Left cardiac atrium (tissue), 4 donors: ENCODE results near the gene CKAP5. TPM values are rescaled to one million over a fixed set of nuclear protein-coding genes. Genes with fewer than 3 reads are reported as not detected.

Source experiments
- ATAC-seq, 2 donors: fragments of 200-7000 bp; cut with Tn5 transposase; one replicate each; pipeline ENCODE4 v1.9.1; 2020; ENCODE audit warnings: mild to moderate bottlenecking in 2 of 2, moderate library complexity in 2 of 2
- DNase-seq: peaks from one replicate; pipeline ENCODE4 v3.0.0-alpha.2; 2020
- intact Hi-C, 2 donors: fragments of 100-400 bp; cut with DNase I; formaldehyde crosslinking; loops; one replicate each; pipeline versions ENCODE4 v1.14.1 to v1.15.1; 2022 to 2023
- long read RNA-seq: library from polyadenylated mRNA; unstranded; transcript quantifications from one replicate; pipeline ENCODE4 v2.0.0, GENCODE V29; 2021
- total RNA-seq, 2 donors: library from RNA; stranded (reverse); fragmentation: NEBNext Ultra II Directional; extraction: Animal tissue kit (Norgen Biotek cat#: 25700); gene quantifications; one replicate each; pipeline ENCODE4 v1.2.1, GENCODE V29; 2021
- donor health status: DM: no; HTN: yes; CAD: no.
- donor health status: DM: no; HTN: yes; CAD: no; lungs with severe emphysema.
- donor health status: DM: yes; HTN: yes; CAD: no.
- donor health status: Dilated cardiomyopathy.

The CKAP5 gene
- total RNA-seq, result 10 to 100 TPM; 56.3 to 57.1 TPM
- long read RNA-seq, full-length matches to known transcripts, result 5 of 30 reads
- long read RNA-seq, partial matches to known transcripts, result 25 of 30 reads
- long read RNA-seq, other reads (novel, unspliced or antisense), result 0 of 30 reads

DNA sequence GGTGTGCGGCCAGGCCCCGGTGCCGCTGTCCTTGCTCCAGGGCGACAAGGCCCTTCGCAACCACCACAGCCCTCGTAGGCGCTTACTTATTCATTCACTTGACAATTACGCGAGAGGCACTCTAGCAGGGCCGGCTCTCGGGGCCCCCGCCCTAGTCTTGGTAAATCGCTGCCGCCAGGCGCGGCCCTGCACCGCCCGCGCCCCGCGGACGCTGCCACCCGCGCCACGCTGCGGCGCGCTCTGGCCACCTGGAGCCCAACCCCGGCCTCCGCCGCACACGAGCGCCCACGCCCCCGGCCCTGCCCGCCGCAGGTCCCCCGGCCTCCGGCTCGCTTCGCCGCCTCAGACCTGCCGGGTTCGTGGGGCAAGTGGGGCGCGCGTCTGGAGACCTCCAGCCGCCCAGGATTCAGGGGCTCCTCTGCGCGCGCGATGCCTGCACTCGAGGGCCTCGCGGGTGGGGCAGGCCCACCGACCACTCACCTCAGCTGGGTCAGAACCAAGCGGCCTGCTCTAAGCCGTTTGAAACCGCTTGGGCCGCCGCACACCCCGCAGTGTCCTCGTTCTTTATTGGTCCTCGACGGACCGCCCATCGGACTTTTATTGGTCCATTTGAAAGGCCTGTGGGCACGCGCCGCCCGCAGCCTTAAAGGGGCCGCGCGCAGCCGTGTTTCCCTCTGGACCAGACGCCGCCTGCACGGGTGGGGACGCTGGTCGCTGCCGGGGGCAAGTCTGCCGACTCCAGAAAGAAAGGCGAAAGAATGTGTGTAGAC is at the start of gene CKAP5:
Gene CKAP5 (minus strand): TSS at position 541 of the 770 bp plus-strand sequence. CDS start 25,049 bp downstream, outside the sequence.
- ATAC-seq (peak; percentile 99), DNase-seq (peak; percentile 93)
- intact Hi-C loops, result no loop called here

- intact Hi-C loops, result loop anchor here (10.0 kb wide), 1 partner anchor 459 kb away; the partner anchor contains the start of gene MYBPC3 (in 2 of the 2)
- peak; percentile 50 for DNase-seq
- ATAC-seq, result peak; percentile 87 to 93
These were observed 49.7 kb upstream of the CKAP5 start for GRCh38 chr11:46895821-46896220.

GRCh38 chr11:46894961-46895360 is 48.9 kb upstream of the CKAP5 start:
- ATAC-seq (no peak), DNase-seq (no peak)
- intact Hi-C loops, result loop anchor here (10.0 kb wide), 1 partner anchor 460 kb away; the partner anchor contains the start of gene MYBPC3 (in 2 of the 2)

DNA sequence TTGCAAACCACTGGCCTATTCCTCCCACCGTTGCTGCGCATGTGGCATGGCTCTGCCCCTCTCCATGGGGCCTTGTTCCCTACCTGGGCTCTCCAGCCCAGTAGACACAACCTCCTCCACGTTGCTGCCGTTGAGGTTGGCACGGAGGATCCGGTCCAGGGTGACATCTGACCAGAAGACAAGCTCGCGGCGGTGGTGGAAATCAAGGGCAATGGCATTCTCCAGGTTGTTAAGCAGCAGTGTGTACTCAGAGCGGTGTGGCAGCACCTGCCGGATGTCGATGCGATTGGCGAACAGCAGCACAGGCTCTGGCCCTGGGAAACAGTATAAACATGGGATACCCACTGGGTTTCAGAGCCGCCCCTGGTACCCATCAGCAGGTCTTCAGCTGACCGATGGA is 48.4 kb upstream of the CKAP5 start:
- intact Hi-C loops, result loop anchor here (10.0 kb wide), 1 partner anchor 460 kb away; the partner anchor contains the start of gene MYBPC3 (in 2 of the 2)
- DNase-seq (no peak), ATAC-seq (no peak)

GRCh38 chr11:46892838-46893237 is 46.8 kb upstream of the CKAP5 start:
- ATAC-seq (no peak), DNase-seq (no peak)
- intact Hi-C loops, result loop anchor here (10.0 kb wide), 1 partner anchor 462 kb away; the partner anchor contains the start of gene MYBPC3 (in 2 of the 2)

DNA sequence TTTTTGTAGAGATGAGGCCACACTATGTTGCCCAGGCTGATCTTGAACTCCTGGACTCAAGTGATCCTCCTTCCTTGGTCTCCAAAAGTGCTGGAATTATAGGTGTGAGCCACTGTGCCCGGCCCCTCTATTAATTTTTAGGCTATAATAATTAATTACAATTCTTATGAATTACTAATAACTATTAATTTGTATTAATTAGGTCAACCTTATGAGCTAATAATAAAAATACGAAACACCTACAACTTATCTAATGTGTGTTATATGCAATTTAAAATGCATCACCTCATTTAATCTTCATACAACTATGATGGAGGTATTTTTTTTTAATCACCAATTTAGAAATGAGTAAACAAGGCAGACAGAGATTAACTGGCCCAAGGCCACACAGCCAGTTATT is 46.0 kb upstream of the CKAP5 start:
- intact Hi-C loops, result loop anchor here (10.0 kb wide), 1 partner anchor 463 kb away; the partner anchor contains the start of gene MYBPC3 (in 2 of the 2)
- DNase-seq (no peak), ATAC-seq (no peak)

DNA sequence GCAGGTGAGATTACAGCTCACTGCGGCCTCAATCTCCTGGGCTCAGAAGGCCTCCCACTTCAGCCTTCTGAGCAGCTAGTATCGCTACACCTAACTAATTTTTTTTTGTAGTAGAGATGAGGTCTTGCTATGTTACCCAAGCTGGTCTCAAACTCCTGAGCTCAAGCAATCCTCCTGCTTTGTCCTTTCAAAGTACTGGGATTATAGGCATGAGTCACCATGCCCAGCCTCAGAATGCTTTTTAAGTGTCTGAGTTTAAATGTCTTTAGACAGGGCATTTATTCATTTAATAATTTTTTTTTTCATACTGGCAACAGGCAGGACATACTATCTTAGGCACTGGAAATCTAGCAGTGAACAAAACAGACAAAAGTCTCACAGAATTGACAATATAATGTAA is 44.6 kb upstream of the CKAP5 start:
- intact Hi-C loops, result loop anchor here (10.0 kb wide), 1 partner anchor 464 kb away; the partner anchor contains the start of gene MYBPC3 (in 2 of the 2)
- ATAC-seq, result no peak
- no peak for DNase-seq

DNA sequence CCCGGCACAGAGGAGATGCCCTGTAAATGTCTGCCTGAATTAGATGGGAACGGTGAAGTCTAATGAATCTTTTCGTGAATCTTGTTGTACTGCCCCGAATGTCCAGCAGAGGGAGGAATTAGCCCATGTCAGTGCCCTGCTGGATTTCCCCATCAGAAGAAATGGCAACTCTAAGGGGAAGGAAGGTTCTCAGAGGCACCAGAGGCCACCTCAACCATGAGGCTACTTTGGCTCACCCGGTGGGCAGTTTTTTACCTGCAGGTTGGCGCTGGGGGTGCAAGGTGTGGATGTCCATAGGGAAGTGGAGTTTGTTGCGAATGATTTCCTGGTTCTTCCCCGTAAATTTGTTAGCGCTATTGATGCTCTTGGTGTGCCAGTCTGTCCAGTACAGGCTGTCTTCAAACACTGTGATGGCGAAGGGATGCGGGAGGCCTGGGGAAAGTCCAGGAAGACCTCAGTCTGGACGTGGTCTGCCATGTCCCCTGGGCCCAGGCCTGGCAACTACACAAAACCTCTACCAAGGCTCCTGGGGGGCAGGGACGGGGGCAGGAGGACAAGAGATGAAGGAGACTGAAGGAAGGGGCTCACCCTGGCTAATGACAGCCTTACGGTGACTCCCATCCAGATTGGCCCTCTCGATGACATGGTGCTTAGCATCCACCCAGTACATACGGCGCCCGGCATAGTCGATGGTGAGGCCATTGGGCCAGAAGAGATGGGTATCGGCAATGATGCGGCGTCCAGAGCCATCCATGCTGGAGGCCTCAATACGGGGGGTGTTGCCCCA is 43.8 kb upstream of the CKAP5 start:
- ATAC-seq, result peak; percentile 82
- DNase-seq, result peak; percentile 59
- intact Hi-C loops, result loop anchor here (2.0 to 10.0 kb wide), 3 partner anchors 262 to 465 kb away; partner anchors contain the start of gene MYBPC3 (in 2 of the 2)

DNA sequence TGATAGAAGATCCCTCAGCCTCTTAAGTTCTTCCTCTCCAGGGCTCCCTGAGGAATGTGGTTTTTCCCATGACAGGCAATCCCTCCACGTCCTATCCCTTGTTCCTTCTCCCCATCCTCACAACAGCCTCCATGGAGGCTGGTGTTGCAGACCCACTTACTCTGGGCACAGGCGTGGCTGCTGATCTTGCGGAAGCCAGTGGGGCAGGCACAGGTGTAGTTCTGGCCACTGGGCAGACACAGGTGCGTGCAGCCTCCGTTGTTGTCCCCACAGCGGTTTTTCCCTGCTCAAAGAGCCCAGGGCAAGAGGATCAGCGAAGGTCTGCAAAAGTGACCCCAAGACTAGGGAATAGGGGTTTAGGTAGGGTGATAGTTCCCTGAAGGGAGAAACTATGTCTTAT is 43.2 kb upstream of the CKAP5 start:
- peak in 1 of 2 donors; percentile 14 for ATAC-seq
- intact Hi-C loops, result loop anchor here (2.0 to 5.0 kb wide), 2 partner anchors 263 to 264 kb away; no protein-coding TSS in a partner anchor
- DNase-seq, result no peak

DNA sequence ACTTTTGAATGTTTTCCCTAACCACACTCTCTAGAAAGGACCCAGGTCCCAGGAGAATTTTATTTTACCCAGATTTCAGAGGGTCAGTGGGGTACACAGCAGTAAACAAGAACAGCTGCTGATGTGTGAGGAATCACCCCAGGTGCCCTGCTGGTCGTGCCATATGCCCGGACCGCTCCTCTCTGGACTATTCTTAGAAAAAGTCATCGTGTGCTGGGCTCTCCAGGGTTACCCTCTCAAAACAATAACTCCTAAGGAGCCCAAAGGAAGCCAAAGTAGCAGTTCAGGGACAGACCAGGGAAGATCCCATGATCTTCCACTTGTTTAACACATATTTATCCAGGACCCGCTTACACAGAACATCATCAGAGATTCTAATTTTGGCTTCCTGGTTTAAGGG is 42.6 kb upstream of the CKAP5 start:
- no peak for ATAC-seq
- intact Hi-C loops, result loop anchor here (2.0 to 5.0 kb wide), 2 partner anchors 264 kb away; no protein-coding TSS in a partner anchor
- DNase-seq, result no peak

DNA sequence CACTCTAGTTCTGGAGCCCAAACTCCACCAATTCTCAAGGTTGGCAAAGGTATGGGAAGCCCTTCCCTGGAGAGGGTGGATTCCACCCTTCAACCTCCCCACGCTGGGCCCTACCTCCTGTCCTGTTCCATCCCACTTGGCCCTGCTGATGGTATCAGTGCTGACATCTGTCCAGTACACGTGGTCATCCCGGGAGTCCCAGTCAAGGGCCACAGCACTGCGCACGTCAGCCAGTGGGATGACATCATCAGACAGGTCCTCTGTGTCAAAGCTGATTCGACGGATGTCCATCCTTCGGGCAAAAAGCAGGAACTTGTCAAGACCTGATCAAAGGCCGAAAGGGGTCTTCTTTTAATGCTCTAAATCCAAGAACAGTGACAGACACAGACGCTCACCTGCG is 40.1 kb upstream of the CKAP5 start:
- intact Hi-C loops, result loop anchor here in 1 of 2 donors (5.0 kb wide), 1 partner anchor 266 kb away; no protein-coding TSS in a partner anchor
- ATAC-seq (no peak), DNase-seq (no peak)

GRCh38 chr11:46879056-46879585 is 33.0 kb upstream of the CKAP5 start:
- intact Hi-C loops, result no loop called here
- DNase-seq, result no peak
- no peak for ATAC-seq

GRCh38 chr11:46877580-46877979 is 31.5 kb upstream of the CKAP5 start:
- DNase-seq, result no peak
- intact Hi-C loops, result no loop called here
- no peak for ATAC-seq

GRCh38 chr11:46876471-46876870 is 30.4 kb upstream of the CKAP5 start:
- intact Hi-C loops, result no loop called here
- ATAC-seq, result no peak
- DNase-seq, result no peak

- DNase-seq (no peak), ATAC-seq (no peak)
- intact Hi-C loops, result no loop called here
These were observed 28.5 kb upstream of the CKAP5 start for GRCh38 chr11:46874586-46874985.

GRCh38 chr11:46868912-46869311 is 22.8 kb upstream of the CKAP5 start:
- DNase-seq, result no peak
- no peak for ATAC-seq
- intact Hi-C loops, result no loop called here

GRCh38 chr11:46865340-46865739 is 19.3 kb upstream of the CKAP5 start:
- peak in 1 of 2 donors; percentile 46 for ATAC-seq
- intact Hi-C loops, result no loop called here
- DNase-seq, result no peak

- ATAC-seq (no peak), DNase-seq (no peak)
- intact Hi-C loops, result no loop called here
These were observed 14.1 kb upstream of the CKAP5 start for GRCh38 chr11:46860218-46860617.

- DNase-seq (no peak), ATAC-seq (no peak)
- intact Hi-C loops, result no loop called here
These were observed 13.0 kb upstream of the CKAP5 start for GRCh38 chr11:46858920-46859546.
